Measurements from ENCODE around the gene PRICKLE1. TPM values are rescaled to one million over a fixed set of nuclear protein-coding genes. Genes with fewer than 3 reads are reported as not detected.
A peak's percentile ranks its signal among the peaks of the same experiment; 100 is the strongest.

Gene PRICKLE1
- total and polyA plus RNA-seq, 2 experiments from 2014 or later, result 16.5 to 25.9 TPM

DNA sequence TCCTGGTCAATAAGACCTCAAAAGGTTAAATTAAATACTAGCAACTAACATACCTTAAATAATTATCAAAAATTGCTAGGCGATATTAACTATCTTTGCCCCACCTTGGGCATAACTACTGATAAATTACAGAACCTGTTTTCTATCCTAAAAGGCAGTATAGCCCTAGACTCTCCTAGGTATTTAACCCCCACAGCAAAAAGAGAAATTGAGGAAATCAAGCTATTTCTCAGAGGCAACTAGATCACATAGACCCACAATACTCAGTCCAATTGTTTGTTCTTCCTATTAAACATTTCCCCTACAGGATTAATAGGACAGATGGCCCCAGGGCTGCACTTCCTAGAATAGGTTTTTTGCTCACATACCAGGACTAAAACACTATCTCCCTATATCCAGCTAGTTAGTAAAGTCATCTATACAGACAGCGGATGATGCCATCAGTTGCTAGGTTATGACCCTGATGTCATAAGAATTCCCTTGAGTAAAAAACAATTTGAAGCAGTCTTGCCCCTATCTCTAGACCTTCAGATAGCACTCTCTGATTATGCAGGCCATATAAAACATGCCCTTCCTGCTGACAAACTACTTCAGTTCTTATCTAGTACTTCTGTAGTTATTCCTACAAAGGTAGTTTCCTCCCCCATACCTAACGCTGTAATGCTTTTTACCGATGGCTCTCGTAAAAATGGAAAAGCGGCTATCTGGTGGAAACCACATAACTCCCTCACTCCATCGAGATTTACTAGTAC is 145.2 kb downstream of the PRICKLE1 start:
- Histone ChIP-seq H3K79me2 (no peaks in the 10 kb centered on the region), H4K20me1 (ENCODE audit: insufficient read depth, poor library complexity, severe bottlenecking) (no peaks in the 10 kb centered on the region), H3K4me1 (ENCODE audit: insufficient read depth) (no peaks in the 10 kb centered on the region), H3K4me2 (no peak overlapping the region), H3K9me3 (ENCODE audit: low read depth) (no peaks in the 10 kb centered on the region), H3K27me3 (no peaks in the 10 kb centered on the region), H3K9me2 (replicated peaks; ENCODE audit: insufficient read depth) (no peaks in the 10 kb centered on the region), H3K36me3 (replicated peaks; ENCODE audit: insufficient read depth, low read depth) (no peaks in the 10 kb centered on the region), H3K27ac (no peak overlapping the region), H3K4me3 (no peak overlapping the region), H2AFZ (no peak overlapping the region)
- DNase-seq (ENCODE audit: low spot score), result no peak
- TF ChIP-seq EZH2phosphoT487 (IDR thresholded peaks at IDR 0.05; ENCODE audit: low read depth, severe bottlenecking, unreplicated experiment) (no peak), EZH2 (IDR thresholded peaks at IDR 0.05; ENCODE audit: borderline replicate concordance) (no peak)
- TF ChIP-seq, protein P1, sequence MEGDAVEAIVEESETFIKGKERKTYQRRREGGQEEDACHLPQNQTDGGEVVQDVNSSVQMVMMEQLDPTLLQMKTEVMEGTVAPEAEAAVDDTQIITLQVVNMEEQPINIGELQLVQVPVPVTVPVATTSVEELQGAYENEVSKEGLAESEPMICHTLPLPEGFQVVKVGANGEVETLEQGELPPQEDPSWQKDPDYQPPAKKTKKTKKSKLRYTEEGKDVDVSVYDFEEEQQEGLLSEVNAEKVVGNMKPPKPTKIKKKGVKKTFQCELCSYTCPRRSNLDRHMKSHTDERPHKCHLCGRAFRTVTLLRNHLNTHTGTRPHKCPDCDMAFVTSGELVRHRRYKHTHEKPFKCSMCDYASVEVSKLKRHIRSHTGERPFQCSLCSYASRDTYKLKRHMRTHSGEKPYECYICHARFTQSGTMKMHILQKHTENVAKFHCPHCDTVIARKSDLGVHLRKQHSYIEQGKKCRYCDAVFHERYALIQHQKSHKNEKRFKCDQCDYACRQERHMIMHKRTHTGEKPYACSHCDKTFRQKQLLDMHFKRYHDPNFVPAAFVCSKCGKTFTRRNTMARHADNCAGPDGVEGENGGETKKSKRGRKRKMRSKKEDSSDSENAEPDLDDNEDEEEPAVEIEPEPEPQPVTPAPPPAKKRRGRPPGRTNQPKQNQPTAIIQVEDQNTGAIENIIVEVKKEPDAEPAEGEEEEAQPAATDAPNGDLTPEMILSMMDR (IDR thresholded peaks at IDR 0.05; ENCODE audit: poor library complexity), result no peak
- WGBS (ENCODE audit: low lambda C conversion rate, missing lambda C conversion rate), result 85% methylated on average over 7 of the region's 7 CpGs

DNA sequence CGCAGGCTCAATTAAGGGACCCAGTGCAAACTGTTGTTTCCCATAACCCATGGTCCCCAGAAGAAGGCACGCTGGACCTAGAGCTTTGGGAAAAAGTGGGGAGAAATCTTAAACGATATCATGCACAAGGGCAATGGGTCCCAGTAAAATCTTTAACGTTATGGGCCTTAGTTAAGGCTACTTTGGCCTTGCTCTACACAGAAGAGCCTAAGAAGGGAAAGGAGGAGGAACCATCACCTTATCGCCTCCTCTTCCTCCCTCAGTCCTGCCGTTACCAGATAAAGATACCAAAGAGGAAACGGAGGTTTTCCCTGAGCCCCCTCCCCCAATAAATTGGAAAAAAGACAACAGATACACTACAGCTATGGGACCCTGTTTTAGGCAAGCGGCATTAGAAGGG is 146.7 kb downstream of the PRICKLE1 start:
- Histone ChIP-seq H3K4me1 (ENCODE audit: insufficient read depth) (no peaks in the 10 kb centered on the region), H3K79me2 (no peaks in the 10 kb centered on the region), H3K36me3 (replicated peaks; ENCODE audit: insufficient read depth, low read depth) (no peaks in the 10 kb centered on the region), H3K27me3 (no peaks in the 10 kb centered on the region), H4K20me1 (ENCODE audit: insufficient read depth, poor library complexity, severe bottlenecking) (no peaks in the 10 kb centered on the region), H3K4me2 (no peak overlapping the region), H3K9me3 (ENCODE audit: low read depth) (no peaks in the 10 kb centered on the region), H3K9me2 (replicated peaks; ENCODE audit: insufficient read depth) (no peaks in the 10 kb centered on the region), H2AFZ (no peak overlapping the region), H3K4me3 (no peak overlapping the region), H3K27ac (no peak overlapping the region)
- TF ChIP-seq, protein P1 (IDR thresholded peaks at IDR 0.05; ENCODE audit: poor library complexity), result no peak
- TF ChIP-seq EZH2 (IDR thresholded peaks at IDR 0.05; ENCODE audit: borderline replicate concordance), result no peak
- TF ChIP-seq EZH2phosphoT487 (IDR thresholded peaks at IDR 0.05; ENCODE audit: low read depth, severe bottlenecking, unreplicated experiment), result no peak
- no peak for DNase-seq (ENCODE audit: low spot score)
- 90% methylated on average over 8 of the region's 8 CpGs for WGBS (ENCODE audit: low lambda C conversion rate, missing lambda C conversion rate)

DNA sequence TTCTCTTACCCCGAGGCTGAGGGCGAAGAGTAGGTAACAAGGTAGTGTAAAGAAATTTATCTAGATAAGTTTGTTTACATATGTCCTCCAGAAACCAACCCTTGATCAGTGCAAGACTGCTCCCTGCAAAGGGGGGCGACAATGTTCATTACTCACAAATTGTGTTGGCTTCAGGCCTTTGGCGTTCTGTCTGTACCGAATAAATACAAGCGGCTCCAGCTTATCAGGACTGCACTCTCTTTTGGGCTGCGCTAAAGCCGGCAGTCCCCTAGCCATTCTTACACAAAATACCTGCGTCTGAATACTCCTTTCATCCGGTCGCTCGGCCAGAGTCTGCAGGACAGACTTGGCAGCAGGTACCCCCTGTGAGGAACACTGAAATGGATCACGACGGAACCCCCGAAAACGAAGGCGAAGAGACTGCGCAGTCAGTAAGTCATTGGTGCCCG is 147.2 kb downstream of the PRICKLE1 start:
- WGBS (ENCODE audit: low lambda C conversion rate, missing lambda C conversion rate), result 60% methylated on average over 19 of the region's 19 CpGs
- Histone ChIP-seq H4K20me1 (ENCODE audit: insufficient read depth, poor library complexity, severe bottlenecking) (no peaks in the 10 kb centered on the region), H3K4me1 (ENCODE audit: insufficient read depth) (no peaks in the 10 kb centered on the region), H3K9me2 (replicated peaks; ENCODE audit: insufficient read depth) (no peaks in the 10 kb centered on the region), H3K79me2 (no peaks in the 10 kb centered on the region), H3K9me3 (ENCODE audit: low read depth) (no peaks in the 10 kb centered on the region), H3K36me3 (replicated peaks; ENCODE audit: insufficient read depth, low read depth) (no peaks in the 10 kb centered on the region), H3K4me3 (no peak overlapping the region), H2AFZ (no peak overlapping the region), H3K4me2 (peak overlapping the region; percentile 65), H3K27me3 (no peaks in the 10 kb centered on the region), H3K27ac (peak overlapping the region; percentile 22)
- no peak for TF ChIP-seq EZH2phosphoT487 (IDR thresholded peaks at IDR 0.05; ENCODE audit: low read depth, severe bottlenecking, unreplicated experiment)
- TF ChIP-seq, protein P1 (IDR thresholded peaks at IDR 0.05; ENCODE audit: poor library complexity), result no peak
- TF ChIP-seq EZH2 (IDR thresholded peaks at IDR 0.05; ENCODE audit: borderline replicate concordance), result no peak
- DNase-seq (ENCODE audit: low spot score), result peak; percentile 32

Measured in hepatocyte (in vitro differentiated cells).